Measurements from ENCODE around the gene TMEM269.

Gene TMEM269, protein sequence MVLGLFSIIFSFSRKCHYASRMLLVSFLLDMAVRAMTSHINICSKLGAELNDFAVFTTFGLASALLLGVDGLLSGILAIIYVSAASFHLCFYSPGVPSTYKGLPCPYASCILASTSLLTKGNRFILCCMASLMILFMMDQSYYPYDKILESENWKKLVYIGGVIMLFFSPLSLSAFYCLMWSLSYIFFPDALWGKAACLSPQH

DNA sequence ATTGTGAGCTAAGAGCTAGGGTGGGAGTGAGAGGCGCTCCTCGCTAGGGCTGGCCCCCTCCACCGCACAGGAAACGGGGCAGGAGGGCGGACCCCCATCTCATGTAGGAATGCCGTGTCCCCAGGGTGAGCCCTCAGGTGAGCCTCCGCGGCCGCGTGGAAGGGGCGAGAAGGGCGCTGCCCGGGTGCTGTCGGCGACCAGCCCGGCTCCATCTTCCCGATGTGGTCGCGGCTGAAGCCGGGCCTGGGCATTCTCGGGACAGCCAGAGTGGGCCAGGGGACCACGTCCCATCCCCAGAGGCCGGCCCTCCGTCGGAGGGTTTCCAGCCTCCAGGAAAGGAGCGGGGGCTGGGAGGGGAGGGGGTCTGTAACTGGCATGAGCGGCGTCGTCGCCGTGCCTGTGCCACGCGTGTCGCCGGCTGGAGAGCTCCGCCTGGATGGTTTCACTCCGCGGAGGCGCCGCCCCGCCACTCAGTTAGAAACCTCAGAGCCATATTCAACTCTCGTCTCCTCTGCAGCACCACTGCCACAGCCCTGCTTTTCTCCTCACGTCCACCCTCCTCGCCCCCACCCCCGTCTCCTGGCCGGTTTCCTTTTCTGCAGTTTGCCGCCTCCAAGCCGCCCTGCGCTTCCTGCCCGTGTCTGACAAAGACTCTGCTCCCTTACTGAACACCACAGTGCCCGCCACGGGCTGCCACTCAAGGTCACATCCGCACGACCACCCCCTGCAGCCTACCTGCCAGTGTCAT, at the start of gene TMEM269:
Gene TMEM269, plus strand, starts transcription at position 46 of the 748 bp plus-strand sequence. CDS start 4,903 bp downstream, outside the sequence.
- peak; percentile 39 for DNase-seq

DNA sequence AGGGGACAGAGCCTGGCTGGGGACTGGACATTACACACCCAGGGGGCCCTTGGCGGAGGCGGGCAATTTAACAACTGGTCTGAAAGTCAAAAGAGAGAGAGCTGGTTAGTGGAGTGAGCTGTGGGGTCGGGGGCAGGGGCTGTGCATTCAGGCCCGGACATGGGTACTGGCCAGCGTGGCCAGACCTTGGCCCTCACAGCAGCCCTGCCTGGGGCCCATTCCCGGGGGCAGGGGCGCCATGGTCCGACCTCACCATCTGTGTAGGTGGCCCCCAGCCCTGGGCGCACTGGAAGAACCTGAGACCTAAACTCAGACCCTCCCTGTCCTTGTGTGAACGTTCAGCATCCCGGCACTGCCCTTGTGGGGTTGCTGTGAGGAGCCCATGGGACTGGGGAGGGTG, 49.7 kb upstream of the TMEM269 start:
- DNase-seq = no peak

GRCh38 chr1:42735477-42736105, 49.2 kb upstream of the TMEM269 start:
- DNase-seq = no peak

- DNase-seq = peak; percentile 43
Measured at GRCh38 chr1:42736152-42736551, 48.6 kb upstream of the TMEM269 start.

- no peak for DNase-seq
Measured at GRCh38 chr1:42736571-42737200, 48.1 kb upstream of the TMEM269 start.

DNA sequence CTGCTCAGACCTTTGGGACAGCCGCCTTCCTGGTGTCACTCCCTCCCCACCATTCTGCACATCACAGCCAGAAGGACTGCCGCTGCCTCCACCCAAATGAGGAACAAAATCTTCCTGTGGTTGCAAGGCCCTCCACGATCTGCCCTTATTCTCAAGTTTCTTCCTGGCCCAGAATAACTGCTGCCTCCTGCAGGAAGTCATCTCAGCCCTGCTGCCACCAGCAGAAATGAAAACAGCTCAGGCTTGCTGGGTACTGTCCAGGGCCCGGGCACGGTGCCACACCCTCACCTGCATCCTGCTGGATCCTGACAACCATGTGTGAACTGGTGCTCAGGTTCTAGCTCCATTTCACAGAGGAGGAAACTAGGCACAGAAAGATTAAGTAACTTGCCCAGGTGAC, 47.5 kb upstream of the TMEM269 start:
- DNase-seq = peak; percentile 36

DNA sequence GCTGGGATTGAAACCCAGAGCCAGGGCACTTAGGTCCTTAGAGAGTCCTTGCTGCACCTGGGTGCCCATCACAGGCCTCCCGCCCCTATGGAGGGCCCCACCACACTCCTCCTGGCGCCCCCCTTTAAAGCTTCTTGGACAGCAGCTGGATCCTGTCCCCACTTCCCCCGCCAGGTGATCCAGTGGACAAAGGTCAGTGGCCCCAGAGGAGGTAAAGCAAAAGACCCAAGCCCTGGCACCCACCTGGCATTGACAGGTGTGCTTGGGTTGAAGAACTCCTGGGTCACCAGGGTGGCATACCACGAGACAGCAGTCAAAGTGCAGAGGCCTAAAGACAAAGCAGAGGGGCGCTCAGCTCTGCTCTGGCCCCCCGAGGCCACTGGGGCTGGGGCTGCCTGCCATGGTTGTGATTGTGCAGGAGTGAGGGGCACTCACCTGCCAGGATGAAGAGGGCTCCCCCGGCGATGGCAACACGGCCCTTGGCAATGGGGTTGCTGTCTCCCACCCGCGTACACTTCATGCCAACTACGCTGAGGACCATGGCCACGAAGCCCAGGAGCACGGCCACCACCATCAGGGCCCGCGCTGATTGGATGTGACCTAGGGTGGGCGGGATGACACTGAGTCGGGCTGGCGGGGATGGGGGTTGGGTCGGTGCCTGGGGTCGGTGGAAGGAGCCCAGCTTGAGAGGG, 46.7 kb upstream of the TMEM269 start:
- DNase-seq = no peak

DNA sequence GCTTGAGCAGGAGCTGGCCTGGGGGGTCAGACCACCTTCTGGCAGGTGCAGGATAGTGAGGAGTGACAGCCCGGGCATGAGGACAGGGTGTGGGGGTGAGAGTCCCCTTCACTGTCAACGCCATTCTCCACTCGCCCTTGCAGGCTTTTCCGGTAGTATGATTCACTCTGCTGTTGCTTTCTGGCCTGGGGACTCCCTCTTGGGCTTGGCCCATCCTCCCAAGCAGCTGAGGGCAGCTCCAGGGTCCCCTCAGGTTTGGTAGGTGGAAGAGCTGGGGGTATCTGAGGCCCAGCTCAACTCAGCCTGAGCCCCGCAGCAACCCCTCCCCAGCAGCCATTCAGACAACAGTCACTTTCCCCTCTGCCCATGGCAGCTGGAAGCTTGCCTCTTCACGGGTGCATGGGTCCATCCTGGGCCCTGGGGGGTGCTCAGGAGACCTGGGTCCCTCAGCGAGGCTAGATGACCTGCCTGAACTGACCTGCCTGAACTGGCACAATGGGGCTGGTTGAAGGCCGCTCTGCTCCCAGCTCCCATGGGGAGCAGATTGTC, 46.0 kb upstream of the TMEM269 start:
- DNase-seq = no peak

DNA sequence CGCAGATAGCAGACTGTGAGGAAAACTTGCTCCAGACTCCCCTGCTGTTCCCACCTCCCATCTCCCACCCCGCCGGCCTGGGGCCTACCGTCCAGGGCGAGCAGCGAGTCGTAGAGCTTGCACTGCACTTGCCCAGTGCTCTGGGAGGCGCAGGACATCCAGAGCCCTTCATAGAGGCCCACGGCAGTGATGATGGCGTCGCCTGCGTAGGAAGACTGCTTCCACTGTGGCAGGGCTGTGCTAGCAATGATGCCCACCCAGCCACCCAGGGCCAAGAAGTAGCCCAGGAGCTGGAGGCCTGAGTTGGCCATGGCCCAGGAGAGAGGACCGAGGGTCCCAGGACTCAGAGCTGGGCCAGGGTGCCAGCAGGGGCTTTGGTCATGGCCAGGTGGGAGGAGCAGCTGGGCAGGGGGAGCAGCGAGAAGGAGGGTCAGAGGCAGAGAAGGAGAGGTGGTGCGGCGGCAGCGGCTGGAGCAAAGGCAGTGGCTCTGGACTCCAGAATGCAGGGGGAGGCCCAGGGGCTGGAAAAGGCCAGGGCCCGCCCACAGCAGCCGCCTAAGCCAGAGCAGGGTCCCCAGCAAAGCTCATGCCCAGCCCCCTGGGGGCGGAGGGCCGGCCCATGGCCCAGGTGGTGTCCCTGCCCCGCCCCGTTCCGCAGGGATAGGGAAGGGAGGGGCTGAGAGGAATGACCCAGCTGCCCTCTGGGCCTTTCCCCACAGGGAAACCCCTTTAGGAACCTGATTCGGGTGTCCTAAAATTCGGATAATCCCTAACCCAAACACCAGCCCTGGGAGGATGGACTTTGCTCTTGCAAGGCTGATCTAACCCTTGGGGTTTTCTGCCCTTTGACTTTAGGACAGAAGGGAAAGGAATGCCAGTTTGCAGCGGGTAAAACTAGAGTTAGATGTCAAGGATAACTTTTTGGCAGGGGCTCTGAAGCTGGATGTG, 44.8 kb upstream of the TMEM269 start, which contains the start of gene CLDN19:
Gene CLDN19, minus strand, starts transcription at position 484 of the 948 bp plus-strand sequence. Its CDS starts 173 bp downstream, at position 311.
- no peak for DNase-seq

GRCh38 chr1:42740851-42741580, 43.8 kb upstream of the TMEM269 start:
- DNase-seq = no peak

DNA sequence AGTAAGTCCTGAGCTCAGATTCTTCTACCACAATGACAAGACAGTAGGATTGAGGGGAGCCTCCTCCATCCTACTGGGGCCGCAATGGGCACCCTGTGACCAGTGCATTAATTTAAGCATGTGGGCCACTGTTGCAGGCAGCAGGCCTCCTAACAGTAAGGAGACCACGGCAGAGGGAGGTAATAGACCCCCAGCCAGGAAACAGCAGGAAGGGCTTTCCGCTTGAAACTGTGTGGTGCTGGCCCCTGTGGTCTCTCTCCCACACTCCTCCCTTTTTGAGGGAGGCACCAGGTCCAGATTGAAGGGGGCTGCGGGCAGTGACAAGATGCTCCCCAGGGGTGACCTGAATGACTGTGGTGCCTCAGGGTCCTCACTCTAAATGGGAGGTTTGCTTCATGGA, 43.1 kb upstream of the TMEM269 start:
- no peak for DNase-seq

DNA sequence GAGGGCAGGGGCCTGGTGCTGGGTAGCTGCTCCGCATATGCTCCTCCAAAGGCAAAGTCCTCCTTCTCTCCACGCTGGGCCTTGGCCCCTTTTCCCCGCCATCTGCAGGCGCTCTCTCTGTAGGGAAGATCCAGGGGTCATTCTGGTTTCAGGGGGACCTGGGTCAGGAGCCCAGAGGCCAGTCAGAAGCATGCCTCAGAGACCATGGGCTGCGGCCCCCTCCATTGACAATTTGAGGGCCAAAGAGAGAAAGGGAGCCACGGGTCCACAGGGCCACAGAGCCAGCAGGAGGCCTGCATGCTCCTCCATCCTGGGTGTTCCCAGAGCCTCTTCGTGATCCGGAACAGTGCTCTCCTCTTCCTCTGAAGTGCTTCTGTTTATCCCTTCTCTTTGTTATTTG, 42.6 kb upstream of the TMEM269 start:
- DNase-seq = no peak

DNA sequence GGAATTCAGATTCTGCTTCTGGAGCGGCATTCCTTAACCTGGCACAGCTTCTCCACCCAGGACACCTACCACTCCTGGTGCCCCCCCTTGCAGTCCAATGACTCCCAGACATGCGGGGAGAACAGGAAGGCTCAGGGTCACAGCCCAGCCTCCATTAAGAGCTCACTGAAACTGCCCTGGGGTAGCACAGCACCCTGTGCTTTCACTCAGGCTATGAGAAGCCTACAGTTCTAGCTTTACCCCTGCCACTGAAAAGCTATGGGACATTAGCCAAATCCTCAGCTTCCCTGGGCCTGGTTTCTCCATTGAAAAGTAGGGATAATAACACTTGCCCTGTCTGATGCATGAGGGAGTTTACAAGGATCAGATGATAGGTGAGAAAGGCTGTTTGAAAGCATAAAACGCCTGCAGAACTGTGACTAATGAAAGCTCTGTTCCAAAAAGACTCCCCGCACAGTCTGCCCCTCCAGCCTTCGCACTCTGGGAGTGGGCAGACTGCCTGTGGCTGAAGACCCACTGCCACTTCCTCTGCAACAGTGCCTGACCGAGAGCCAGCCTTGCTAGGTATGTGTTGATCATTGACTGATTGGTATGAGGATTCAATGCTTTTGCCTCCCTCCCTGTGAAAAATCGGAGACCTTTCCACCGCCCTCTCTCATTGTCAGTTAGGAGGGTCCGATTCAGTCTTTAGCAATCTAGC, 42.0 kb upstream of the TMEM269 start:
- DNase-seq = no peak

- DNase-seq = no peak
Measured at GRCh38 chr1:42743317-42744147, 41.3 kb upstream of the TMEM269 start.

GRCh38 chr1:42744148-42744413, 40.7 kb upstream of the TMEM269 start:
- DNase-seq = no peak

DNA sequence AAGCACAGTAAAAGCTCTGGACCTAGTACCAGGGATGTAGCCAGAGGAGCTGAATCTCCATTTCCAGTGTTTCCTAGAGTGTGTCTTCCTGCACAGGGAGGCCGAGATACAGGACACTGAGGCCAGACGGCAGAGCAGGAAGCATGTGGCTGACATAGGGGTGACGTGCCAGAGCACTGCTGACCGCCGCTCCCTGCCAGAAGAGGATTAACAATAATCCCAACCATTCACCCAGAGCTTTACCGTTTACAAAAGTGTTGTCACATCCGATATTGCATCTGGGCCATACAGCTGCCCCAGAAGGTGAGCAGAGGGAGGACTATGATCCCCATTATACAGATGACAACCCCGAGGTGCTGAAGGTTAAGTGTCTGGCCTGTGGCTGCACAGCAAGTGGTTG, 38.9 kb upstream of the TMEM269 start:
- no peak for DNase-seq

DNA sequence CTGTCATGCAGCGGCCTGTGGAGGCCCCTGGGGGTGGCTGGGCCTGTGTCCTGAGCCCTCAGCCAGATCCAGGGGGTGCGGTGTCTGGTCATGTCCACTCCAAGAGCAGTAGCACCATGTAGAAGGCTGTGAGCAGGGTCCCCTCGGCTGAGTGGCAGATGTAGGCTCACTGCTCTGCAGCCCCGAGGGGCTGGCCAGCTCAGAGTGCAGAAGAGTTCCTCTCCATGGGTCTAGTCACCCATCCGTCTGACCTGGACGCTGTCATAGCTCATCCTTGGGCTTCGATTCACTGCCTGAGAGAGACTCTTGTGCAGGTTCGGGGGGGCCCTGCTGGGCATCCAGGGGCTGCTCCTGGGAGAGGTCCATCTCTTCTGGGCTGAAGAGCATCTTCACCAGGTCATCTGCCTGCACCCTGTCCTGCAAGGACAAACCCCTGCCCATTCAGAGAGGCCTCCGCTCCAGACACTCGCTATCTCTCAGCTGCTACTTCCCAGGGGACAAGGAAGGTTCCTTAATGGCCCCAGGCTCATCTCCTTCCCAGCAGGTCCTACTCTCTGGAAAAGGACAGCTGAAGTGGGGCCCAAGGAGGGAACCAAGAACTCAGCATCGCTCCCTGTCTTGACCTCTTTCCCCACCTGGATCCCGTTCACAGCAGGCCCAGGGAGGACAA, 38.2 kb upstream of the TMEM269 start:
- DNase-seq = no peak

GRCh38 chr1:42747125-42747524, 37.7 kb upstream of the TMEM269 start:
- peak; percentile 43 for DNase-seq

GRCh38 chr1:42748021-42748420, 36.8 kb upstream of the TMEM269 start:
- no peak for DNase-seq
